Measurements from ENCODE around the gene SUSD2.

Gene SUSD2

DNA sequence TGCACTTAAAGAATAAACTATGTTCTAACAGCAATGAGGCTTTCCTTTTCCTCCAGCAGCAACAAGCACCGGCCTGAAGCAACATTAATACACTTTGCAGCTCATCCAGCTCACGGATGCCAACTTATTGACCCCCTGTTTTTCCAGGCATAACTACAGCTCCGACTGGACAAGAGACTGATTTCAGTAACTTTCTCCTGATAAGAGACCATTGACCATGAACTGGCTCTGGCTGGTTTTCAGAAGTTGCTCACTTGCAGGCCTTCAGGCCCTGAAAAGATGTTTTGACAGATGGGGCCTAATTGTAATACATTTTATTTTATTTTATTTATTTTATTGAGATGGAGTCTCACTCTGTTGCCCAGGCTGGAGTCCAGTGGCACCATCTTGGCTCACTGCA is 36.1 kb downstream of the SUSD2 start:
- no peak overlapping the region for H3K27ac ChIP-seq
- H3K36me3 ChIP-seq (replicated peaks), result peaks cover 48% of the 10 kb centered on the region
- H3K4me3 ChIP-seq (ENCODE audit: low read depth, low read length), result no peak overlapping the region
- in situ Hi-C loops (cut with HindIII; ENCODE audit: low pct_ligation_motif_present, low sequenced_read_pairs), result no loop called here
- no peaks in the 10 kb centered on the region for H3K27me3 ChIP-seq (replicated peaks)
- DNase-seq, result no peak
- no peak for TF ChIP-seq CTCF (IDR thresholded peaks at IDR 0.05; ENCODE audit: low read depth, low read length, missing control alignments)

- H3K4me3 ChIP-seq (ENCODE audit: low read depth, low read length), result no peak overlapping the region
- no peaks in the 10 kb centered on the region for H3K27me3 ChIP-seq (replicated peaks)
- in situ Hi-C loops (cut with HindIII; ENCODE audit: low pct_ligation_motif_present, low sequenced_read_pairs), result no loop called here
- peaks cover 71% of the 10 kb centered on the region for H3K36me3 ChIP-seq (replicated peaks)
- TF ChIP-seq CTCF (IDR thresholded peaks at IDR 0.05; ENCODE audit: low read depth, low read length, missing control alignments), result no peak
- DNase-seq, result no peak
- no peak overlapping the region for H3K27ac ChIP-seq
Observed at GRCh38 chr22:24219750-24220149, 38.5 kb downstream of the SUSD2 start.

- Histone ChIP-seq H3K4me3 (ENCODE audit: low read depth, low read length) (no peak overlapping the region), H3K27ac (no peak overlapping the region), H3K36me3 (replicated peaks) (peaks cover 86% of the 10 kb centered on the region), H3K27me3 (replicated peaks) (no peaks in the 10 kb centered on the region)
- in situ Hi-C loops (cut with HindIII; ENCODE audit: low pct_ligation_motif_present, low sequenced_read_pairs), result no loop called here
- TF ChIP-seq CTCF (IDR thresholded peaks at IDR 0.05; ENCODE audit: low read depth, low read length, missing control alignments), result no peak
- no peak for DNase-seq
Observed at GRCh38 chr22:24224468-24224867, 43.2 kb downstream of the SUSD2 start.

DNA sequence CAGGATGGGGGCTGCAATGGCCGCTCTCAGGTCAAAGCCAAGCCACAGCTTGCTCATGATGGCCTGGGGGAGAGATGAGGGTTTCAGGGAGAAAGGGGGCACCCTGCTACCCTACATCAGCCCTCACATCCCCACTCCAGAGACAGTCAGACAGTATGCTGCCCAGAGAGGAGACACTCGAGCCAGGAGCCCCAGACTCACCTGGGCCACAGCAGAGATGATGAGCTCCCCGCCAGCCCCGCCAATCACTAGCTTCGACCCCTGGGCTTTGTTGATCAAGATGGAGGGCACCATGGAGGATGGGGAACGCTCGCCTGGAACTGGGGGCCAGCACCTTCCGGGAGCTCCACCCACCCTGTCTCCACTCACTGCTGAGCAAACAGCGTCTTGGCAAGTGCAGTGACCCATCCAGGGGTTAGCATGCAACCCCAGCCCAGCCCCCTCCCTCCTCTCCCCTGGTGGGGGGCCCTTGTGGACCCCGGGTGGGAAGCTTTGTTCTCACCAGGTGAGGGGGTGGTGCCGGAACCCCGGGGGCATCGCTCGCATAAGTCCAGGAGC is 43.8 kb downstream of the SUSD2 start:
- TF ChIP-seq CTCF (IDR thresholded peaks at IDR 0.05; ENCODE audit: low read depth, low read length, missing control alignments), result no peak
- in situ Hi-C loops (cut with HindIII; ENCODE audit: low pct_ligation_motif_present, low sequenced_read_pairs), result no loop called here
- peaks cover 83% of the 10 kb centered on the region for H3K36me3 ChIP-seq (replicated peaks)
- H3K27ac ChIP-seq, result no peak overlapping the region
- H3K27me3 ChIP-seq (replicated peaks), result no peaks in the 10 kb centered on the region
- DNase-seq, result no peak
- no peak overlapping the region for H3K4me3 ChIP-seq (ENCODE audit: low read depth, low read length)

- H3K27me3 ChIP-seq (replicated peaks), result no peaks in the 10 kb centered on the region
- peaks cover 79% of the 10 kb centered on the region for H3K36me3 ChIP-seq (replicated peaks)
- TF ChIP-seq CTCF (IDR thresholded peaks at IDR 0.05; ENCODE audit: low read depth, low read length, missing control alignments), result no peak
- no peak overlapping the region for H3K4me3 ChIP-seq (ENCODE audit: low read depth, low read length)
- H3K27ac ChIP-seq, result no peak overlapping the region
- in situ Hi-C loops (cut with HindIII; ENCODE audit: low pct_ligation_motif_present, low sequenced_read_pairs), result no loop called here
- DNase-seq, result no peak
Observed at GRCh38 chr22:24225951-24226350, 44.7 kb downstream of the SUSD2 start.

Measured in brain microvascular endothelial cell (primary cell).